GM23248 (cell line): ENCODE measurements around the gene RPF1.

Experiments used
- EZH2 ChIP-seq: fragments of 200-600 bp; sonication (generic); IDR thresholded peaks from 2 replicates; pipeline ENCODE4 v1.6.1; 2018; ENCODE audit warnings: antibody characterized with exemption, mild to moderate bottlenecking; ENCODE audit not compliant: insufficient read depth, poor library complexity, severe bottlenecking
- EZH2phosphoT487 ChIP-seq: fragments of 200-600 bp; sonication (generic); IDR thresholded peaks from 2 replicates; pipeline ENCODE4 v1.6.1; 2018; ENCODE audit warnings: antibody characterized with exemption, moderate library complexity, mild to moderate bottlenecking, low read depth; ENCODE audit not compliant: insufficient read depth

- TF ChIP-seq EZH2 (no peak), EZH2phosphoT487 (no peak)
Measured at GRCh38 chr1:84467298-84467697, 11.8 kb upstream of the RPF1 start.
